ENCODE data around the gene AFG1L. TPM values are rescaled to one million over a fixed set of nuclear protein-coding genes. Genes with fewer than 3 reads are reported as not detected.

Gene AFG1L
- total RNA-seq, 1 donor from 2014 or later = 9.5 TPM

GRCh38 chr6:108252055-108252454 is 42.8 kb upstream of the AFG1L start:
- H3K9me3 Mint-ChIP-seq (ENCODE audit: unreplicated experiment) = no peaks in the 10 kb centered on the region
- DNase-seq (ENCODE audit: extremely low spot score, unreplicated experiment) = no peak
- H3K4me3 Mint-ChIP-seq (ENCODE audit: unreplicated experiment) = no peak overlapping the region
- H3K27me3 Mint-ChIP-seq (ENCODE audit: unreplicated experiment) = no peaks in the 10 kb centered on the region
- peaks cover 14% of the 10 kb centered on the region for H3K36me3 Mint-ChIP-seq (ENCODE audit: unreplicated experiment)
- no peak for TF ChIP-seq CTCF (IDR thresholded peaks at IDR 0.05)
- H3K27ac Mint-ChIP-seq (ENCODE audit: unreplicated experiment) = no peak overlapping the region
- peaks cover 12% of the 10 kb centered on the region for H3K4me1 Mint-ChIP-seq (ENCODE audit: unreplicated experiment)

GRCh38 chr6:108253241-108253640 is 41.6 kb upstream of the AFG1L start:
- Mint-ChIP-seq H3K4me3 (ENCODE audit: unreplicated experiment) (no peak overlapping the region), H3K4me1 (ENCODE audit: unreplicated experiment) (peaks cover 14% of the 10 kb centered on the region), H3K9me3 (ENCODE audit: unreplicated experiment) (no peaks in the 10 kb centered on the region), H3K27ac (ENCODE audit: unreplicated experiment) (peak overlapping the region; percentile 28), H3K36me3 (ENCODE audit: unreplicated experiment) (peaks cover 15% of the 10 kb centered on the region), H3K27me3 (ENCODE audit: unreplicated experiment) (no peaks in the 10 kb centered on the region)
- no peak for DNase-seq (ENCODE audit: extremely low spot score, unreplicated experiment)
- no peak for TF ChIP-seq CTCF (IDR thresholded peaks at IDR 0.05)

- DNase-seq (ENCODE audit: extremely low spot score, unreplicated experiment) = no peak
- H3K4me1 Mint-ChIP-seq (ENCODE audit: unreplicated experiment) = peaks cover 22% of the 10 kb centered on the region
- no peak overlapping the region for H3K27ac Mint-ChIP-seq (ENCODE audit: unreplicated experiment)
- H3K4me3 Mint-ChIP-seq (ENCODE audit: unreplicated experiment) = no peak overlapping the region
- H3K27me3 Mint-ChIP-seq (ENCODE audit: unreplicated experiment) = no peaks in the 10 kb centered on the region
- TF ChIP-seq CTCF (IDR thresholded peaks at IDR 0.05) = no peak
- peaks cover 15% of the 10 kb centered on the region for H3K36me3 Mint-ChIP-seq (ENCODE audit: unreplicated experiment)
- no peaks in the 10 kb centered on the region for H3K9me3 Mint-ChIP-seq (ENCODE audit: unreplicated experiment)
Measured at GRCh38 chr6:108254433-108255410, 40.1 kb upstream of the AFG1L start.

- no peak for TF ChIP-seq CTCF (IDR thresholded peaks at IDR 0.05)
- Mint-ChIP-seq H3K27ac (ENCODE audit: unreplicated experiment) (peak overlapping the region; percentile 97), H3K4me1 (ENCODE audit: unreplicated experiment) (peaks cover 25% of the 10 kb centered on the region), H3K27me3 (ENCODE audit: unreplicated experiment) (no peaks in the 10 kb centered on the region), H3K9me3 (ENCODE audit: unreplicated experiment) (no peaks in the 10 kb centered on the region), H3K36me3 (ENCODE audit: unreplicated experiment) (peaks cover 5% of the 10 kb centered on the region), H3K4me3 (ENCODE audit: unreplicated experiment) (peak overlapping the region; percentile 86)
- no peak for DNase-seq (ENCODE audit: extremely low spot score, unreplicated experiment)
Measured at GRCh38 chr6:108260126-108260808, 34.6 kb upstream of the AFG1L start.
